NCI-H2196 (cell line): ENCODE results near the gene NNAT.
"Not testable (repeated sequence)": the region's sequence is repeated elsewhere in the genome, so short reads cannot be mapped to it uniquely, and the experiment has no call there.

ENCODE experiments used
- DNase-seq: peaks from one replicate; lab custom pipeline; 2025; ENCODE audit not compliant: unreplicated experiment; lab: John Stamatoyannopoulos, UW

NNAT gene, protein sequence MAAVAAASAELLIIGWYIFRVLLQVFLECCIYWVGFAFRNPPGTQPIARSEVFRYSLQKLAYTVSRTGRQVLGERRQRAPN

DNA sequence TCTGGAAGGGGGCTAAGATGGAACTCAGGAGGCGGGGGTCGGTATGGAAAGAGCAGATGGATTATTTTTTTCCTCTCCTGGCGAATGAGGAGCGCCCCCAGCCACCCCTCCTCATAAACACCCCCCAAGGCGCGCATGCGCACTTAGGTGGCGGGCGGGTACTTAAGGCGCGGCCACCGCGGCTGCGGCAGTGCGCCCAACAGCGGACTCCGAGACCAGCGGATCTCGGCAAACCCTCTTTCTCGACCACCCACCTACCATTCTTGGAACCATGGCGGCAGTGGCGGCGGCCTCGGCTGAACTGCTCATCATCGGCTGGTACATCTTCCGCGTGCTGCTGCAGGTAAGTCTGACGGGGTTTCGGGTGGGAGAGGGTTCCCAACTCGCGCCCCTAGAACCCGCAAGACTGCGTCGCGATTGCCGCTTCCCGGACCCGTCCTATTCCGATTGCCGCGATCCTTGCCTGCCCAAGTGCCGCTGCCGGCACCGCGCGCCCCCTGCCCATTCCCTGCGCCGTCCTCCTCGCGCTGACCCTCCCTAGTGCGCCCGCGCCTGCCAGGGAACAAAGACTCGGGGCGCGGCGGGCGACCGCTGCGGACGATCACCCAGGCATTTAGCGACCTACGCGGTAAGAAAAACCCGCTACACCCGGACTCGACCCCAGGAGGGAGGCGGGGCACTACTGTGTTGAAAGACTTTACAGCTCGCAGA lies at the start of gene NNAT:
NNAT (plus strand) TSS at position 190 of the 711 bp plus-strand sequence; CDS start at position 272, 82 bp downstream.
- DNase-seq, result no peak

DNA sequence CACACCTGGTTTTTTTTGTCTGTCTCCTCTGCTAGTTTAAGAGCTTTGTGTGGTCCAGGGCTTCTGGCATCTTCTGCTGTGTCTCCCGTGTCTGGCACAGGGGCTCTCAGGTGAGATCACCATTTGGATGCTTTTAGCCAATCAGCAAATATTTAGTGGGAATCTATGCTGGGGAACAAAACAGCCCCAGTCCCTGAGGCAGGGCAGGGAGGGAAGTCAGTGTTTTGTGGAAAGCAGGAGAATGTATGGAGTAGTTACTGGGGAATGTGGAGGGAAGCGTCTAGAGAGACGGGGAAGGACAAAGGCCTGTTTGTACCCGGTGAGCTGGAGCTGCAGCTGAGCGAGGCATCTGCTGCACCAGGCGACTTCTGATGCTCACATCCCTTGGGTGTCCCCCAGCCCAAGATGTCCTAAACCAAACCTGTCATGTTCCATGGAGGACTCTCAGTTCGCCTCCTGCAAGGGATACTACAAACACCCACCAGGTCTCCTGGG lies 49.3 kb upstream of the NNAT start:
- no peak for DNase-seq

DNA sequence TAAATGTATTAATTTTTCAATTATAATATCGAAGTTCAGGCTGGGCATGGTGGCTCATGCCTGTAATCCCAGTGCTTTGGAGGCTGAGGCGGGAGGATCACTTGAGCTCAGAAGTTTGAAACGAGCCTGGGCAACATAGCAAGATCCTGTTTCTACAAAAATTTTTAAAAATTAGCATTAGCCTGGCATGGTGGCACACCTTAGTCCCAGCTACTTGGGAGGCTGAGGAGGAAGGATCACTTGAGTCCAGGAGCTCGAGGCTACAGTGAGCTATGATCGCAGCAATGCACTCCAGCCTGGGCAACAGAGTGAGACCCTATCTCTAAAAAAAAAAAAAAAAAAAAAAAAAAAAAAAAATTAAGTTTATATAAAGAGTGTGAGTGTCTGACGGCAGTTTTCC lies 48.6 kb upstream of the NNAT start:
- not testable (repeated sequence) for DNase-seq

DNA sequence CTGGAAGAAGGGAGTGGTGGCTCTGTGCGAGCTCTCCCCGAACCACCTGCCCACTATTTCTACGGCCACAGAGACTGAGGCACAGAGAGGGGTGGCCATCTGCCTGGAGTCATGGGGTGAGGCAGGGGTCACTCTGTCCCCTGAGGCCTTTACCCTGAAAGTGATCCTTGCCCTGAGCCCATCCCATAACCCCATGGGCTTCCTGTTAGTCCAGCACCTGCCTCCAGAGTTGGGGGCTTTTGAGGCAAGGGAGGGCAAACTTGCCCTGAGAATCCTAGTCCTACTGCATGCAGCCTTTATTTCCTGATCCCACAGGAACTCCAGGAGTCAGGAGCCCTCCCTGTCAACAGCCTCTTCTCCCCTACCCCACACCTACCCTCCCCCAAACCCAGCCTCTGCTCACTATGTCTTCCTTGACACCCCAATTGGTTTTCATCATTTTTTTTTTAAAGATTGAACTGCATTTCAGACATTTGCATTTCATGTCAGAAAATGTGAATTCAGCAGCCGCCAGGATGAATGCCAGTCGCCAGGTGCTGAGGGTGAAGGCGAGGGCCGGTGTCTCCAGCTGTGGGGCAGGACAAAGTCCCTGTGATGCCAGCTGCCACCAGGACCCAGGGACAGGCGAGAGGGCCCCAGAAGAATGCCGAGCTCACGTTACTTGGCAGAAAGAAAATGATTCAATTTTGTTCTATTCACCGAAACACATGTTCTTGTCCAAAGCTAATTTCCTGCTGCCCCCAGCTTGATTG lies 47.6 kb upstream of the NNAT start:
- no peak for DNase-seq

DNA sequence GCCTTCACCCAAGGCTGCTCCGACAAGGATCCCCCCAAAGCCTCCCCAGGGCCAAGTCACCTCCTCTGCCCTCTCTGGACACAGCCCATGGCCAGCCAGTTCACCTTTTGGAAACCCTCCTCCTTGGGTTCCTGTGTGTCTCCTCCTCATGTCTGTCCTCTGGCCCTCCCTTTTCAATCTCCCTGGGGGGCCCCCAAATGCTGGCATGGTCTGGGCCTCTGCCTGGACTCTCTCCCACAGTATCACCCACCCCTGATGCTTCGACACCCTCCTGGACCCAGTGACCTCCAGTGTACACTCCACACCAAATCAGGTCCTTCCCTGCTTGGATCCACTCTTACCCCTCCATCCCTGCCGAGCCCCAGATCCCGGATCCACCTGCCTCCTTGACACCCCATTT lies 46.7 kb upstream of the NNAT start:
- no peak for DNase-seq

DNA sequence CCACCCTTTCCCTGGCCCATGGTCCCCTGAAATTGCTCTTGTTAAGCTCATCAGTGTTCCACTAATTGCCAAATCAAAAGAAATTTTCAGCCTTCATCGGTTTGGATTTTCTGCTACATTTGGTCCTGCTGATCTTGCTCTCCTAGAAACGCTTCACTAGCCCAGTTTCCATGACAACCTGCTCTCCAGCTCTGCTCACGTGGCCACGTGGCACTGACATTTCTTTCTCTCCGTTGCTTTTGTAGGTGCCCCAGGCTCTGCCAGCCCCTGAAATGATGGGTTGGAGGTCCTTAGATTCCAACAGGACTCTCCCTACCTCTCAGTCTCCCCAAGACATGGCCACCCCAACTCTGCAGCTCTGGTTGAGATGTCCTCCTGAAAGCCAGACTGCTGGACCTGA lies 45.8 kb upstream of the NNAT start:
- DNase-seq, result no peak

DNA sequence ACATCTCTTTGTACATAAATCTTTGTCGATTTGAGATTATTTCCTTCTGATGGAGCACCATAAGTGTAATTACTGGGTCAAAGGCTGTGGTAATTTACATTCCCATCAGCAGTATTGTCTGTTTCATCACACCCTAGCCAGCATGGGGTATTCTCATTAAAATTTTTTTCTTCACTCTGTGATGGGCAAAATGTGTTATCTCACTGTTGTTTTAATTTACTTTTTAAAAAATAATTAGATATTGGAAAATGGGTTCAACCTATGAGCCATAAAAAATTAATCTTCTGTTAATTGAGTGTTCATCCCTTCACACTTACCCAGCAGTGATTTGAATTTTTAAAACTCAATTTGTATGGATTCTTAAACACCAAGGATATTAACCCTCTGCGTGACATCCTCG lies 44.0 kb upstream of the NNAT start:
- no peak for DNase-seq

DNA sequence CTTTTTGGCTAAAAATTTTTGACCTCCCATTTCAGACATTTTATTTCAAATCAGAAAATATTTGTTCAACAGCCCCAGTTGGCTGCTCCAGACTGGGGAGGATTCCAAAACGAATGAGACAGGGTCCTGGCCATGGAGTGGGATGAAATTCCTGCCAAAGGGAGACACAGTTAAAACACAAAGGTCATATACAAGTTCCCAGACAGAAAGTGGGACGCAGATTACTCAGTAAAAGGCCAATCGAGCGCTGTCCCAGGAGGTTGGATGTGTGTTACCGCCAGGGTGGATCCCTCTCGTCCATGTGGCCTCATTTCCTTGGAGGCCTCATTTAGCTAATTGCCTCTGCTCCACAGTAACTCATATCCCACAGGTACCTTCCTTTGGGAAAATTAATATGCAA lies 41.8 kb upstream of the NNAT start:
- DNase-seq, result no peak

DNA sequence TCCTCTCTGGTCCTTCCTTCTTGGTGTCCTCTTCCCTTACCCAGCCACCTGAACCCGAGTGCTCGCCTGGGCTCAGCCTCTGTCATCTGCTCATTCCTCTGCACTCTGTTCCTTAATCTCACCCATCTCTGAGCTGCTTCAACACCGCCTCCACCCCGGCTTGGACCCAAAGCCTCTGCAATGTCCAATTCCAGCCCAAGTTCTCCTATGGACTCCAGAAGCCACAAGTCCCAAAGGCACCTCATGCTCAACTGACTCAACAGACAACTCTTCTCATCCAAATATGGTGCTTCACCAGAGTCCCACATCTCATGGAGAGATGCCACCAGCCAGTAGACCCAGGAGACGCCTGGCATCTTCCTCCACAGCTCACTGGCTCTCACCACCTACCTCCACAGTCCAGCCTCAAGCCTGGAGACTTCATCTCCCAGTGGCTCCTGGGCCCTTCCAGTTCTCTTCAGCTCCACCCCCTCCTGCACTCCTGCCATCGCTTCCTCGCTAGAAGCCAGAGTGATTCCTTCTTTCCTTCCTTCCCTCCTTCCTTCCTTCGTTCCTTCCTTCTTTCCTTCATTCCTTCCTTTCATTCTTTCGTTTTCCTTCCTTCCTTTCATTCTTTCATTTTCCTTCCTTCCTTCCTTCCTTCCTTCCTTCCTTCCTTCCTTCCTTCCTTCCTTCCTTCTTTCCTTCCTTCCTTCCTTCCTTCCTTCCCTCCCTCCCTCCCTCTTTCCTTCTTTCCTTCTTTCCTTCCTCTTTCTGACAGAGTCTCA lies 40.9 kb upstream of the NNAT start:
- DNase-seq, result no peak

DNA sequence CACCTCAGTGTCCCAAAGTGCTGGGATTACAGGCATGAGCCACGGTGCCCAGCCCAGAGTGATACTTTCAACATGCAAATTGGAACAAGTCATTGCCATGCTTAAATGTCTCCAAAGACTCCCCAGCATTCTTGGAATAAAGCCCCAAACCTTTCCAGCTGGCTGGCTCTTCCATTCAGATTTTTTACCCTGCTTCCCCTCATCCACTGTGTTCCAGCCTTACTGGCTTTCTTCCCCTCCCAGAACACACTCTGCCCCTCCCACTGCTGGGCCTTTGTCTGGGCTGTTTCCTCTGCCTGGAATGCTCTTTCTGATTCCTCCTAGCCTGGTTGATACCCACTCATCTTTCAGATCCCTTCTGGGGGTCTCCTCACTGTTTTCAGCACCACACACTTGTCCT lies 40.1 kb upstream of the NNAT start:
- no peak for DNase-seq

DNA sequence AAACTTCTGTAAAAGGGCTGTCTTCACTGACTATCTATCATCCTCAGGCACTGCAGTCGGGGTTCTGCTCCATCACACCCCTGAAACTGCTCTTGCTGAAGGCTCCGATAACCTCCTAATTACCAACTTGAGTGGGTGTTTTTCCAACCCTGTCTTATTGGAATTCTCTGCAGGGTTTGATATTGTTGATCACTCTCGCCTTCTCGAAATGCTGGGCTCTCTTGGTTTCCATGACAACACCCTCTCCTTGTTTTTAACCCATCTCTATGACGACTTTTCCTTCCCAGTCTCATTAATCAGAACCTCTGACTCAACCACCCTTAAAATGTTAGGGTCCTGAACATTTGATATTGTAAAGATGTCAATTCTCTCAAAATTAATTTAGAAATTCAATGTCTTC lies 39.4 kb upstream of the NNAT start:
- no peak for DNase-seq

DNA sequence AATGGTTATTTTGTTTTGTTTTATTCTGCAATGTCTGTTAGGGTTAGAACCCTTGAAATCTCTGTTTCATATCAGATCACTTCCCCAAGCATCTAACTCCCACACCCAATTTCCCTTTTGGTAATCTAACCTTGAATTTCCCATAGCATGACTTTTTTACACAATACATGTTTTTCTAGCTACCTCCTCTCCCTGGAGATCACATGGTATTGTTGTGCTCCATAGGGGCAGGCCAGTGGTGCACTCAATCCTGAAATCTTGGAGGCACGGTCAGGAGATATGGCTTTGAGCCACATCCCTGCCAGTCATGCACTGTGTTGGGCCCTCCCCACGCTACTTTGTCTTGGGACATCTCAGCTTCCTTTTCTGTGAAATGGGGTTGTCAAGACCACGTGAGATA lies 36.7 kb upstream of the NNAT start:
- no peak for DNase-seq

DNA sequence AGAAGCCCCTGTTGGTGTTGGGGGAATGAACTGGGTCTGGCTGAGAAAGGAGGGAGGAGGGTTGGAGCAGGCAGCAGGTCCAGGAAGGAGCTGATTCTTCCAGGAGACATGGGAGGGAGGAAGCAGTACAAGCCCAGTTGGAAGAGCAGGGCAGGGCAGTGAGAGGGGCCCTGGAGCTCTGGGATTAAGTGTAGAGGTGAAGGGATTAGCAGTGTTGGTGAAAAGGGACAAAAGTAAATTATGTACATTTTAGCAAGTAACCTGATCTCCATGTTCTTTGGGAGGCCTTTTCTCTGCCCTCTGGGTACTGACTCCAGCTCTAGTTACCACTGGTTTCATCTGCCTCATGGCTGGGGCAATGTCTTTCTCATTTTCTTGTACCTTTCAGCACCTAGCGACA lies 34.8 kb upstream of the NNAT start:
- not testable (repeated sequence) for DNase-seq

DNA sequence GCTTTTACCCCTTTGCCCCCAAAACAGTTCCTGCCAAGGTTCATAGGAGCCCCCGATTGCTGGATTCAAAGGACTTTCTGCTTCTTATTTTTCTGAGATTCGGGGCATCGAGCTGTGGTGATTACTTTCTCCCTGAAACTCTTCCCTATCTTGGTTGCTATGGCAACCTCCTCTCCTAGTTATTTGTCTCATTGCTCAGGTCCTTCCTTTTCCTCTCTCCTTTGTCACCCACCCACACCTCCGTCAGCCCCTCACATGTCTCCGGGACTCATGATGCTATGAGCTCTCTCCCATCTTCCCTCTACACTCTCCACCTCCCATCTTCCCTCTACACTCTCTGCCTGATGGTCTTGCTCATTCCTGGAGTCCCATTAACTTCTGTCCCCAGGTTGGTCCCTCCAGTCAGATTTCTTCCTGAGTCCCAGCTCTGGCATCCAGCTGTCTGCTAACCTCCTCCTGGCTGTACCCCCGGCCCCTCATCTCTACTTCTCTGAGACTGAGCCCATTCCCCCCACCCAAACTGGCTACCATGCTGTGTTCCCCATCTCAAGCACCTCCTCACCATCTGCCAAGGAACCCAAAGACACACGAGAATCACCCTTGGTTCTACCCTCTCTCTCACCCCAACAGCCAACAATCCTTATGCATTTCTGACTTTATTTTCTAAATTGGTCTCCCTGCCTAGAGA lies 30.2 kb upstream of the NNAT start:
- DNase-seq, result no peak

DNA sequence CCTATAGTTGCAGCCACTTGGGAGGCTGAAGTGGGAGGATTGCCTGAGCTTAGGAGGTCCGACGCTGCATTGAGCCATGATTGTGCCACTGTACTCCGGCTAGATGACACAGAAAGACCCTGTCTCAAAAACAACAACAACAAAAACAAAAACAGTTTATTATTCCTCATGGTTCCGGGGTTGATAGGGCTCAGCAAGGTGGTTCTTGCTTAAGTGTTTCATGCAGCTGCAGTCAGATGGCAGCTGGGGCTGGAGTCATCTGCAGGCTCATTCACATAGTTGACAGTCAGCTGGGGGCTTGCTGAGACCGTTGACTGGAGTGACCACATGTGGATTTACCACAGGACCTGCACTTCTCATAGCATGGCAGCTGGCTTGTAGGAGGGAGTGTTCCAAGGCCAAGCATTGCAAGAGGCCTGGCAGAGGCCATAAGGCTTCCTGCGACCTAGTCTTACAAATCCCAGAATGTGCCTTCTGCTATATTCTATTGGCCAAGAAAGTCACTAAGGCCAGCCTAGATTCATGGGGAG lies 28.9 kb upstream of the NNAT start:
- DNase-seq, result no peak

DNA sequence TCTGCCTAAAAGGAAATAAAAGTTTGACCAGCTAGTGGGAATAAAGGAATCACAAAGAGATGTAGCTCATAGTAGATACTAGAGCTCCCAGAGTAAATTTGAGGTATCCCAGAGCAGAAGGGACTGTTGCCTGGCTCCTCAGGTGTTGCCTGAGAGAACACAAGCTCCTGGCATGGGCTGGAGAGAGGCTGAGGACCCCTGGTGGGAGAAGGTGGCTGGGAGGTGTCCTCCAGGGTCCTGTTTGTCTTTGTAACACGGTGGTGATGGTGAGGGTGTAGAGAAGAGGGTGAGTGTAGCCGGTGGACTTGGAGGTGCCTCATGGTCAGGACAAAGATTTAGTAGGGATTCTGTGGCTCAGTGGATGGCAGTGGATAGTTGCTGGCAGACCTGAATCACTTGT lies 28.1 kb upstream of the NNAT start:
- DNase-seq, result no peak

DNA sequence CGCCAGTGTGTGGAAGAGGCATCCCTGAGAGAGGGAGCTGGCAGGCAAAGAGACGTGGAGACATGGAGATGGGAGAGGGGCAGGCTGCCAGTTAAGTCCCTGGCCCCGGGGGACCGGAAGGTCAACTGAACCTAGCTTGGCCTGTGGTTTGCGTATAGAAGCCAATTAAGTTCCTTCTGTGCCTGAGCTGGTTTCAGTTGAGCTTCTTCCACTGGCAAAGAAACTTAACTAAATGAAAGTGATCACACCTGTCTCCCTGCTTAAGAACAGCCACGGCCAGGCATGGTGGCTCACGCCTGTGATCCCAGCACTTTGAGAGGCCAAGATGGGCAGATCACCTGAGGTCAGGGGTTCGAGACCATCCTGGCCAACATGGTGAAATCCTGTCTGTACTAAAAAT lies 26.7 kb upstream of the NNAT start:
- no peak for DNase-seq

DNA sequence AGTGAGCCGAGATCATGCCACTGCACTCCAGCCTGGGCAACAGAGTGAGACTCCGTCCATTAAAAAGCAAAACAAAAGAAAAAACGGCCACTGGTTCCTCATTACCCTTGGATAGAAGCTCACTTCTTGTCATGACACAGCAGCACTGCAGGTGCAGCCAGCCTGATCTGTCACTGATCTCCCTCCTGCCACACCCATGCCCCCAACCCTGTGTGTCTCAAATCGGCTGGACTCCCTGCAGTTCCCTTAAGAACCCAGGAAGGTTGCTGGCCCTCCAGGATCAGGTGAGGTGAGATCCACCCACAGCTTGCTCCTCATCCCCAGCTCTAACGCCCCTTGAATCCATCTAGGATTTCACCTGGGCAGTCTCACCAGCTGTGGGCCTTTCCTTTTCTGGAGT lies 26.3 kb upstream of the NNAT start:
- no peak for DNase-seq

DNA sequence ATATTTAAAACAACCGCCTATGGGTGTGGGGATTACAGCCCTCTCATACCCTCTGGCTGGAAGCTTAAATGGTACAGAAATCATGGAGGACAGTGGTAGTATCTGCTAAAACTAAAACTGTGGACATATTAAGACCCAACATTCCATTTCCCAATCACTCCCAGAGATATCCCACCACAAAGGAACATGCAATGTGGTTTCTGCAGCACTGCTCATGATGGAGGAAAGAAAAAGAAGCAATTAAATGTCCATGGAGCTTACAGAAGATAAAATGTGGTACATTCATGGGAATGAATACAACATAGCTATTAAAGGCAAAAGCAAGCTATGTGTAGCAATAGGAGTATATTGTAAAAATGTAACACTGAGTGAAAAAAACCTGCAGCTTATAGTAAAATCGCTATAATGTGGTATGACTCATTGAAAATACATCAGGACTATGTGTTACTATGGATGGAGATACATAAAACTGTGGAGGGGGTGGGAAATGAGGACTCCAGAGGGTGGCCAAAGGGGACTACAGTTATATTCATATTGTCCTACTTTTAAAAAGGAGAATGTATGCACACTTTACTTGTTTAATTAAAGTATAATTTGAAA lies 22.9 kb upstream of the NNAT start:
- no peak for DNase-seq

DNA sequence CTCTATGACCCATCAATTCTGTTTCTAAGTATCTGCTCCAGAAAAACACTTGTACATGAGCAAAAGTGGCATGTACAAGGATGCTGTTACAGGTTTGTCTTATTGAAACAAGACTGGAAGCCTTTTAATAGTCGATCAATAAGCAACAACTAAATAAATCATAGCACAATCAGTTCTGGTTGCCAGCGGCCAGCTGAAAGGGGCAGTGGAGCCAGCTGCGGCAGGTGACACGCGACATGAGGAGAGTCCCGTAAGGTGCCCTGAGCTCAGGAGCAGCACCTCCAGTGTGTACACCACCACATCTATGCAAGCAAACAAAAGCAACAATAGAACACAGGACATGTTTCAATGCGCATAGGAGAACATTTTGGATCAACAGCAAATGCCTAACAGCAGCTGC lies 20.7 kb upstream of the NNAT start:
- no peak for DNase-seq
